ENCODE measurements around the gene FAM227B.
"Not testable (repeated sequence)": the region's sequence is repeated elsewhere in the genome, so short reads cannot be mapped to it uniquely, and the experiment has no call there.

The FAM227B gene

DNA sequence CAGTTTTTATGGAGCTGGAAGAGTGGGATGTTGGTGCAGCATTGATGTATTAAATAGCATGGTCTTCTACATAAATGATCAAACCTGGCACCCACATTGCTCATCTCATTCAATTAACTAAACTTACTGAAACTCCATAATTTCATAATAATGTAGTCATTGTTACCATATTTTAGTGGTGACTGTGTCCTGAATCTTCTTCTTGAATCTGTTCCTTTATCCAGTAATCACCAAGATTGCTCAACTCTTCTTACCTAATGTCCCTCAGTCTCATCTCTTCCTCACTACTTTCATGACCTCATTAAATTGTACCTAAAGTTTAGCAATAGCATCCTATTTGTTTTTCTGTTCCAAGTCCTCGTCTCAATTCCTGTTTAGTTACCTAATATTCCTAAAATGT lies 127.8 kb downstream of the FAM227B start:
- no peak for DNase-seq

DNA sequence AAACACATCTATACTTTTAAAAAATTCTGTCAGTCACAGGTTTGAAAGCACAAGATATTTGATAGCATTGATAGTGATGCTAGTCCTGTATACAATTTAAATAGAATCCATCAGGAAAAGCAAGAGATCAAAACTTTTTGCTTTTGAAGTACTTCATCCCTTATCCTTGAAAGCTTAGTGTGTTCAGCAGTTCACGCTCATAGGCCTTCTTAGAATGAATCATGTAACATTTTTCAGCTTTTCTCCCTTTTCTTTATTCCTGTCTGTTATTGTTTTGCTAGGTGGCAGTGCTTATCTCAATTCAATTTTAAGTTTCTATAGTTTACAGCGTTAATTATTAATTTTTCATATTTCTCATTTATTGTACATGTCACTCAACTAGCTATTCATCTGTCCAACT lies 128.5 kb downstream of the FAM227B start:
- no peak for DNase-seq

- DNase-seq, result no peak
These were observed 129.7 kb downstream of the FAM227B start for GRCh38 chr15:49490966-49491365.

- DNase-seq, result not testable (repeated sequence)
These were observed 135.2 kb downstream of the FAM227B start for GRCh38 chr15:49485401-49485800.

- not testable (repeated sequence) for DNase-seq
These were observed 141.6 kb downstream of the FAM227B start for GRCh38 chr15:49478982-49479381.

DNA sequence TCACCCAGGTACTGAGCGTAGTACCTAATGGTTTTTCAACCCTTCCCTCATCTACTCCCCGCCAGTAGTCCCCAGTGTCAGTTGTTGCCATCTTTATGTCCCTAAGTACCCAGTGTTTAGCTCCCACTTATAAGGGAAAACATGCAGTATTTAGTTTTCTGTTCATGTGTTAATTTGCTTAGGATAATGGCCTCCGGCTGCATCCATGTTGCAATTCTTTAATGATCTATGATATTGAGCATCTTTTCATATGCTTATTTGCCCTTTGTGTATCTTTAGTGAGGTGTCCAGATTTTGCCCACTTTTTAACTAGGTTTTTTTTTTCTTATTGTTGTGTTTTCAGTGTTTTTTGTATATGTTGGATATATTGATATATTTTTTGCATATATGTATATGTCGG lies 142.6 kb downstream of the FAM227B start:
- not testable (repeated sequence) for DNase-seq

GRCh38 chr15:49473031-49473430 lies 147.6 kb downstream of the FAM227B start:
- no peak for DNase-seq

DNA sequence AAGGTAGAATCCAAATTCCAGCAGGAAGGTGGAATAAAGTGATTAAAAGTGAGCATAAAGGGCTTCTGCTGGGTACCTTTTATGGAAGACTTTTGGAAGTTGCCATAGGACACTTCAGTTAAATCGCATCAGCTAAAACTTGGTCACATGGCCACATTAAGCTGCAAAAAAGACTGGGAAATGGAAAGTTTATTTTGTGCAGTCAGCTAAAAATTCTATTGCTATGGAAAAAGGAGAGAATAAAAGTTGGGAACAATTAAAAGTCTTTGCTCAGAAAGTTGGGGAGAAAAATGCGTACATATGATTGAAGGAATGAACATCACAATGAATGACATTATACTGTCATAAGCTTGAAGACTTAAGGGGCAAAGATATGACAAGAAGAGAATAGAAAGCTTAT lies 148.3 kb downstream of the FAM227B start:
- DNase-seq, result no peak

DNA sequence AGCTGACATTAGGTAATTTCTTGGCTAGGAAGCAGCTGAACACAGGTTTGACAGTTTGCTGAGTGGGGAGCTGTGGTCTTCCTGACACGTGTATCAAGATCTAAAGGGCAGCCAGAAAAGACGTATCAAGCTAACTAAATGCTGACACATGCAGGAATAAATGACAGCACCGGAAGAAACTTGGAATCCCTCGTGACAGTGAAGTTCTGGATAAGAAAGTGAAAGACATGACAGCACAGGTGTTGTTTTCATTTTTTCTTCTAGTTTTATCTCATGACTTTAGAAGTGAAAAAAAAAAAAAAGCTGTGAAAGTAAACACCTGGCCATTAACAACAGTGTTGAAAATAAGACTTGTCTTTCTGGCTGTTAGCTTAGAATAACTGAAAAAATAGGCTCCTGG lies 148.9 kb downstream of the FAM227B start:
- DNase-seq, result no peak

- peak; percentile 62 for DNase-seq
These were observed 149.4 kb downstream of the FAM227B start for GRCh38 chr15:49471248-49471647.

GRCh38 chr15:49468481-49468839 lies 152.2 kb downstream of the FAM227B start:
- no peak for DNase-seq

DNA sequence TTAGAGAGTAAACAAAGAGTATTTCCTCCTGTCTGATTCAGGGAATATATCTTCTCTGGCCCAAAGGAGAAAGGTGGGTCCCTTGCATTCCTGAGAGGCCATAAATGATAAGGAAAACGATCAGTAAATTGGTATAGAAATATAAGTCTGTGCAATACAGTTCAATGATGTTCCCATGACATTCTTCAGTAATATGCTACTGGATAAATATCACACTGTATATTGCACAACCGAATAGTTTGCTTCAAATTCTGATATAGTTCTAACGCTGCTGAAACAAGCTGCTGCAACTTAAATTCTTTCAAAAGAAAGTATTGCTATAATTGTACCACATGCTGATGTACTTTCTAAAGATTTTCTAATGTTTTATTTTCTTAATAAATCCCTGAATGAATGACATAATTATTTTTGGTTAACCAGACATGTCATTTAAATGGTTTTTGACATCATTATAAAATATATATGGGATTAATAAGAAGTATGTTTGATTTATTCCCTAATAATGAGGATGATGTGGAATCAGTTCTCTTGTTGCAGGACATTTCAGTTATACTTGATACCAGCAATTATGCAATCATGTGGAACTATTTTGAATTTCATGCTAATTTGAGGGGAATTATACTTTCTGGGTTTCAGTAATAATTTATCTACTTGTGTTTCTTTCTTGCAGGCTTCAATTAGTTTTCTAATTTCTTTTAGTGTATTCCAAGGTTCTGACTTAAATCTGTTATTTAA lies 152.7 kb downstream of the FAM227B start:
- no peak for DNase-seq

GRCh38 chr15:49466119-49466518 lies 154.5 kb downstream of the FAM227B start:
- DNase-seq, result no peak

GRCh38 chr15:49464522-49464921 lies 156.1 kb downstream of the FAM227B start:
- no peak for DNase-seq

DNA sequence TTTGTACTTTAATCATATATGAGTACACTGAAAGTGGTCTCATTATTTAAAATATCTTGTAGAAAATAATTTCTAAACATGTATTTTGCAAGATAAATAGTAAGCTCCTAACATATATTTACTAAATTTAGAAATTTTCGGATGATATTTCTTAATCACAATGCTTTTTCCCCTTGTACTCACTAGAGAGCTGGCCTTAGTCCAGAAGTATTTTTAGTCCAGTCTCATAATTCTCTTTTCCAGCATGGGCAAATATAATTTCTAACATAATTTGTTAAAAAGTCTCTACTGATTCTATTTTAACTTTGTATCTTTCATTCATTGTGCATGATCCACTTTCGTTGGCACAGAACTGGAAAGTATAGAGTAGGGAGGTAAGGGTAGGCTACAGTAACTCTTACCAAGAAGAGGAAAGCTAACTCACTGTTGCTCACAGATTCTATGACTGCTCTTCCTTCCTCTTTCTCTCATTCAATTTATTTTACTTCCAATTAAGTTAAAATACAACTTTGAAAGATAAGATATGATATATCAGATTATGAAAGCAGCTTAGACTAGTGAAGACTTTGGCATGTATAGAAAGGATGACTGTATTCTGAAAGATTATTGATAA lies 158.3 kb downstream of the FAM227B start:
- DNase-seq, result no peak

DNA sequence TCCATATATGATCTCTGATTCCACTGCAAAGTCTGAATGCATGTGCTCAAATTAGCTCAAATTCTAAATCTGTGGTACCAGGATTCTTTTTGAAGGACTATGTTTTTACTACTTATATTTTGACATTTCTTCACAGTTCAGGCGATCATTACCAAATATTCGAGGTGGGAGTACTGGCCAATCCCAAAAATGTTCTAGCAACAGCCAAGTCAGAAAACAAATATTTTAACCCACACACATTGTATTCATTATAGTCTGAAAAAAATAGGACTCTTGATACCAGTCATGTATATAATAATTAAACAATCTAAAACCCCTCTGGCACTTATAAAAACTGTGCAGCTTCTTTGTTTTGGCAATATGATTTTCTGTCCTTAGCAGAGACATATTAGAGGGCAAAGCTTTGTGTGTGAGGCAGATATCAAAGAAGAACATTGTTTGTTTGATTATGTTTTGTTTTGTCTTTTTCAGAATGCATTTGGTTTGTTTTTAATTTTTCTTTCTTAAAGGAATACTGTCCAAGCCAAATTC lies 160.1 kb downstream of the FAM227B start:
- no peak for DNase-seq

- no peak for DNase-seq
These were observed 162.5 kb downstream of the FAM227B start for GRCh38 chr15:49458145-49458544.

GRCh38 chr15:49456166-49456565 lies 164.5 kb downstream of the FAM227B start:
- DNase-seq, result no peak

DNA sequence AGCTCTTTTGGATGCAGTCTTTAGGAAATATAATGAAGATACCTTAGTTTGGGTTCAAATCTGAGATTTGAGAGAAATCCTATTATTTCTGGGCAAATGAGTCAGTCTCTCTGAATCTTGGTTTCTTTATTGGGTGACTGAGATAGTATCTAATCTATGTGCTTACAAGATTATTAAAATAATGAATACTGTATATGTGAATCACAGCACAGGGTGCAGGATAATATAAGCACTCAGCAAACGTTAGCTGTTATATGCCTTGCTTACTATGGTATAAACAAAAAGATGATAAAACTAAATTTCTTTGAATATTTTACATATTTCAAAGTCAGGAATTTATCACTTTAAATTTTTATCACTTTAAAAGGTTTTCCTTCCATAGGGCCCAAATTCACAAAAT lies 168.0 kb downstream of the FAM227B start:
- DNase-seq, result no peak

- no peak for DNase-seq
These were observed 178.8 kb downstream of the FAM227B start for GRCh38 chr15:49441816-49442215.

DNA sequence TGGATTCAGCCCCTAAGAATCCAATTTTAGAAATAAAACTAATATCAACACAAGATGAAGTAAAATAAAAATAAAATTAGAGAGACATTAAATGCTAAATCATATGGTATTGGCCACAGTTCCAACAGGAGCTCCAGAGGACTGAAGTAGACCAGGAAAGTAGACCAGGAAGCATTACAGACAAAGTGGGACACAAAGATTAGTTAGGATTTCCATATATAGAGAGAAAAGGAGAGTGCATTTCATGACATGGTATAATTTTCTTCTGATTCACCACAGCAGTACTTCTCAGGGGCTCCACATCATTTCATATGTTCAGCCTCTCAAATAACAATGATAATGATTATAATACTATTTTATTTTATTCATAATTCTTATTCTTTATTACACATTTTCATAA lies 179.3 kb downstream of the FAM227B start:
- no peak for DNase-seq

DNA sequence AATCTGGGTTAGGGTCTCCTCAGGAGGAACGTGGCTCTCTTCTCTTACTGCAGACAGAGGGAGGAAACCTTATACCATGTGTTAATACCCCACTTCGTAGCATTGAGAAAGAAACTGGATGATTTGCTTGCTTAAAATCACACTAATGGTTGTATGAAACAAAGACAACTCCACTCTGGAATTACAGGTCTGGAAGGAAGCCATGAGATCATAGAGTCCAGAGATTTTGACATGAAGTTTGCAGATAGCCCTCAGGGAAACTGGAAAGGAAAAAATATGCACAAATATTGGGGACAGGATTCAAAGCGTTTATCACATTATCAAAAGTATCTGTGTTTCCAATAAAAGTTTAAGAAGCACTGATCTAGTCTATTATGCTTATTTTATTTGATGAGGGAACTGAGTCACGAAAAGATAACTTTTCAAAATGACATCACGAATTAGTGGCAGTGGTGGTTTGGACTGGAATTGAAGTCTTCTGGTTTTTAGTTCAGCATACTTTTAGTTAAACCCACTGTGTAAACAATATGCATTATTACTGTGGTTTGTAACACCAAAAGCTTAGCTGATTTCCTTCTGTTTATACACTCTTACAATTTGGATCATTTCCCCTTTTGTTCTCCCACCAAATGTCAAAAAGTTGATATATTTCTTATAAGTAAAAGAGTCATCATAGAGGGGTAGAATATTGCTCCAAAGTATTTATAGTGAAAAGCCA lies 180.8 kb downstream of the FAM227B start:
- no peak for DNase-seq

DNA sequence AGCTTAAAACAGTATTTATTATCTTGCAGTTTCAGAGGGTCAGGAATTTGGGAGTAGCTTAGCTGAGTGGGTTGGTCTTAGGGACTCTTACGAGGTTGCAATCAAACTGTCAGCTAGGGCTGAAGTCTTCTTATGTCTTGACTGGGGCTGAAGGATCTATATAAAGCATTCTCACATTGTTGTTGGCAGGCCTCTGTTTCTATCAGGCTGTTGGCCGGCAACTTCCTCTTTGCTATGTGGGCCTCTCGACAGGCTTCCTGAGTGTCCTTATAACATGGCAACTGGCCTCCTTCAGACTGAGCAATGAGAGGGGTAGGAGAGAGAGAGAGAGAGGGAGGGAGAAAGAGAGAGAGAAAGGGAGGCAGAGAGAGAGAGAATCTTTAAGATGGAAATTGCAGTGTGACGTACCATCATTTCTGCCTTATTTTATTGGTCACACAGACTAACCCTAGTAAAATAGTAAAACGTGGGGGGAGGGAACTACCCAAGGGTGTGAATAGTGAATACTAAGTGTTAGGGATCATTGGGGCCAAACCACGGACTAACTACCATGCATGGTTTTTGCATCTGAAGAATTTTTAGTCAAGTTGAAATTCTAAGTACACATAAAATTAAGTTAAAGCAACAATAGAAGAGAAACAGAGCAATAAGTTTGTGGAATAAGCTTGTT lies 181.5 kb downstream of the FAM227B start:
- no peak for DNase-seq

All from stimulated activated CD4-positive, alpha-beta T cell treated with anti-CD3 and anti-CD28 coated beads, Interleukin-15, amount 100 ng/mL, for 24 hours (primary cell).